H1 (cell line): ENCODE measurements around the gene WDR1. TPM values are rescaled to one million over a fixed set of nuclear protein-coding genes. Genes with fewer than 3 reads are reported as not detected.
A peak's percentile ranks its signal among the peaks of the same experiment; 100 is the strongest.

Experiments
- CTCF ChIA-PET: fragments of 300-600 bp; sonication (Branson Sonifier 250); formaldehyde crosslinking; loops from one replicate; lab custom pipeline; 2021; ENCODE audit not compliant: partially characterized antibody; lab: Charles Lee
- POLR2A ChIA-PET: fragments of 300-600 bp; sonication (Branson Sonifier 250); formaldehyde crosslinking; loops from one replicate; lab custom pipeline; 2021; ENCODE audit warnings: inconsistent platforms; ENCODE audit not compliant: partially characterized antibody; lab: Charles Lee
- DNase-seq, 2 experiments: peaks; one replicate each; pipeline versions ENCODE4 v3.0.0 to v3.0.0-alpha.2; 2010 to 2022; ENCODE audit warnings: low spot score in 2 of 2, low read depth in 1 of 2, mixed read lengths in 1 of 2
- FAIRE-seq: peaks from 2 replicates; lab custom pipeline; 2011; peaks lifted over from hg19 to GRCh38; lab: Jason Lieb, UNC
- H2AFZ ChIP-seq: 2 replicates; pipeline ENCODE4 v1.8.1; 2012; ENCODE audit warnings: low read length, inconsistent platforms
- H2AK5ac ChIP-seq: 2 replicates; pipeline ENCODE4 v1.6.1; 2013; ENCODE audit warnings: low read depth, low read length
- H2BK120ac ChIP-seq: replicated peaks from 2 replicates; pipeline ENCODE3; 2013; ENCODE audit warnings: low read depth, low read length, inconsistent platforms
- H2BK12ac ChIP-seq: 2 replicates; pipeline ENCODE4 v1.6.1; 2013; ENCODE audit warnings: low read depth, low read length
- H2BK15ac ChIP-seq: 2 replicates; pipeline ENCODE4 v1.6.1; 2013; ENCODE audit warnings: low read length
- H2BK20ac ChIP-seq: 2 replicates; pipeline ENCODE4 v1.6.1; 2013; ENCODE audit warnings: low read length
- H2BK5ac ChIP-seq: 2 replicates; pipeline ENCODE4 v1.6.1; 2013; ENCODE audit warnings: low read depth, low read length
- H3K14ac ChIP-seq: 2 replicates; pipeline ENCODE4 v1.6.1; 2013; ENCODE audit warnings: inconsistent platforms; ENCODE audit not compliant: insufficient read length
- H3K18ac ChIP-seq: 2 replicates; pipeline ENCODE4 v1.6.1; 2013; ENCODE audit warnings: low read length; ENCODE audit errors: extremely low read depth
- H3K23ac ChIP-seq: 2 replicates; pipeline ENCODE4 v1.6.1; 2013; ENCODE audit warnings: inconsistent platforms; ENCODE audit not compliant: insufficient read length
- H3K23me2 ChIP-seq: 2 replicates; pipeline ENCODE4 v1.6.1; 2013; ENCODE audit warnings: low read depth, low read length
- H3K27ac ChIP-seq: 2 replicates; pipeline ENCODE4 v1.6.1; 2011; ENCODE audit warnings: low read depth, low read length, inconsistent platforms
- H3K27me3 ChIP-seq, 4 experiments: replicated peaks in 1 of 4; 1 replicate in 1 of 4; 2 replicates in 3 of 4; pipeline versions ENCODE4 v1.6.1 to v1.8.1; 2011 to 2013; ENCODE audit warnings: low read length in 3 of 4, mild to moderate bottlenecking in 3 of 4, inconsistent platforms in 2 of 4, mixed read lengths in 2 of 4, moderate library complexity in 1 of 4; ENCODE audit not compliant: control insufficient read depth in 3 of 4, insufficient read depth in 3 of 4; ENCODE audit errors: extremely low read depth in 1 of 4
- H3K36me3 ChIP-seq, 4 experiments: 2 replicates each; pipeline versions ENCODE4 v1.6.1 to v1.8.1; 2011 to 2013; ENCODE audit warnings: mild to moderate bottlenecking in 4 of 4, low read length in 3 of 4, moderate library complexity in 2 of 4, control low read depth in 1 of 4, inconsistent platforms in 1 of 4; ENCODE audit not compliant: insufficient read depth in 4 of 4, control insufficient read depth in 2 of 4
- H3K4ac ChIP-seq: replicated peaks from 2 replicates; pipeline ENCODE3; 2013; ENCODE audit warnings: low read length, low read depth, mixed read lengths, inconsistent platforms; ENCODE audit not compliant: insufficient read length
- H3K4me1 ChIP-seq, 4 experiments: replicated peaks in 1 of 4; 1 replicate in 1 of 4; 2 replicates in 3 of 4; pipeline versions ENCODE4 v1.6.1 to v1.8.1; 2011 to 2013; ENCODE audit warnings: low read length in 3 of 4, inconsistent platforms in 2 of 4, mixed read lengths in 1 of 4; ENCODE audit not compliant: insufficient read depth in 4 of 4, control insufficient read depth in 3 of 4
- H3K4me2 ChIP-seq, 2 experiments: 2 replicates each; pipeline versions ENCODE4 v1.6.1 to v1.8.1; 2011 to 2013; ENCODE audit warnings: low read depth in 2 of 2, low read length in 2 of 2, control low read depth in 1 of 2, inconsistent platforms in 1 of 2, mild to moderate bottlenecking in 1 of 2; ENCODE audit not compliant: insufficient read depth in 1 of 2
- H3K4me3 ChIP-seq, 4 experiments: fragments of 200-600, 300-600 bp in 1 of 4; sonication (generic), shearing (Covaris generic), sonication (Bioruptor Twin) in 1 of 4; 2 replicates each; pipeline versions ENCODE4 v1.5.1 to v1.8.1; 2011 to 2016; ENCODE audit warnings: low read length in 4 of 4, low read depth in 3 of 4, control low read depth in 2 of 4, inconsistent platforms in 2 of 4, mild to moderate bottlenecking in 2 of 4, mixed read lengths in 1 of 4, moderate library complexity in 1 of 4; ENCODE audit not compliant: insufficient read depth in 2 of 4; ENCODE audit errors: extremely low read depth in 1 of 4
- H3K56ac ChIP-seq: replicated peaks from 2 replicates; pipeline ENCODE3; 2013; ENCODE audit warnings: low read depth, mild to moderate bottlenecking, mixed read lengths, low read length, inconsistent platforms; ENCODE audit not compliant: insufficient read length
- H3K79me1 ChIP-seq: 2 replicates; pipeline ENCODE4 v1.6.1; 2013; ENCODE audit warnings: low read depth, low read length, control low read depth
- H3K79me2 ChIP-seq, 2 experiments: 2 replicates each; pipeline versions ENCODE4 v1.6.1 to v1.8.1; 2012 to 2013; ENCODE audit warnings: low read length in 2 of 2, mild to moderate bottlenecking in 2 of 2, inconsistent platforms in 1 of 2; ENCODE audit not compliant: insufficient read depth in 2 of 2, control insufficient read depth in 1 of 2
- H3K9ac ChIP-seq, 4 experiments: replicated peaks in 1 of 4; 1 replicate in 1 of 4; 2 replicates in 3 of 4; pipeline versions ENCODE4 v1.6.1 to v1.8.1; 2011 to 2013; ENCODE audit warnings: low read depth in 3 of 4, low read length in 3 of 4, control low read depth in 2 of 4, mild to moderate bottlenecking in 2 of 4, moderate library complexity in 2 of 4, inconsistent platforms in 1 of 4; ENCODE audit errors: extremely low read depth in 1 of 4
- H3K9me3 ChIP-seq, 2 experiments: 2 replicates each; pipeline versions ENCODE4 v1.6.1 to v1.8.1; 2012 to 2013; ENCODE audit warnings: mild to moderate bottlenecking in 2 of 2, moderate library complexity in 2 of 2, control low read depth in 1 of 2, inconsistent platforms in 1 of 2, low read depth in 1 of 2, low read length in 1 of 2, mixed read lengths in 1 of 2; ENCODE audit not compliant: insufficient read depth in 2 of 2
- H4K20me1 ChIP-seq, 2 experiments: replicated peaks in 1 of 2; 2 replicates each; pipeline versions ENCODE3 to v1.8.1; 2011 to 2013; ENCODE audit warnings: inconsistent platforms in 2 of 2, low read length in 2 of 2, mild to moderate bottlenecking in 1 of 2; ENCODE audit not compliant: insufficient read depth in 2 of 2, control insufficient read depth in 1 of 2
- H4K5ac ChIP-seq: 2 replicates; pipeline ENCODE4 v1.6.1; 2013; ENCODE audit warnings: low read length, low read depth, mixed read lengths, inconsistent platforms; ENCODE audit not compliant: insufficient read length
- H4K8ac ChIP-seq: 2 replicates; pipeline ENCODE4 v1.8.0; 2013; ENCODE audit warnings: mild to moderate bottlenecking, moderate library complexity, low read length, inconsistent platforms; ENCODE audit not compliant: insufficient read depth; ENCODE audit errors: extremely low read depth
- H4K91ac ChIP-seq: replicated peaks from 2 replicates; pipeline ENCODE3; 2013; ENCODE audit warnings: low read length, mixed read lengths, inconsistent platforms; ENCODE audit not compliant: insufficient read length
- GTF2F1 ChIP-seq: IDR thresholded peaks from 2 replicates; pipeline ENCODE4 v1.6.1; 2012; ENCODE audit warnings: low read depth, low read length, improper control_type of control experiment, borderline replicate concordance
- HDAC6 ChIP-seq: IDR thresholded peaks from one replicate; pipeline ENCODE4 v1.7.1; 2012; ENCODE audit warnings: low read depth, mild to moderate bottlenecking, inconsistent platforms, low read length, moderate library complexity
- KDM5A ChIP-seq: fragments of 200-600 bp; IDR thresholded peaks from 2 replicates; pipeline ENCODE4 v1.7.1; 2012; ENCODE audit warnings: mild to moderate bottlenecking, low read length, inconsistent platforms, mixed read lengths
- POLR2A ChIP-seq, 2 experiments: IDR thresholded peaks; 1 replicate in 1 of 2; 2 replicates in 1 of 2; pipeline ENCODE4 v1.6.1; 2011; ENCODE audit warnings: low read depth in 2 of 2, low read length in 2 of 2, mild to moderate bottlenecking in 2 of 2; ENCODE audit errors: control extremely low read depth in 1 of 2
- POLR2AphosphoS5 ChIP-seq: IDR thresholded peaks from 2 replicates; pipeline ENCODE4 v1.6.1; 2011; ENCODE audit warnings: low read depth, low read length
- POU5F1 ChIP-seq: IDR thresholded peaks from 2 replicates; pipeline ENCODE4 v1.6.1; 2011; ENCODE audit warnings: low read depth, mild to moderate bottlenecking, low read length, moderate library complexity
- RBBP5 ChIP-seq: IDR thresholded peaks from 2 replicates; pipeline ENCODE4 v1.7.1; 2012; ENCODE audit warnings: low read depth, mild to moderate bottlenecking, inconsistent platforms, low read length, moderate library complexity, borderline replicate concordance
- RFX5 ChIP-seq: IDR thresholded peaks from 2 replicates; pipeline ENCODE4 v1.6.1; 2011; ENCODE audit warnings: low read depth, low read length, improper control_type of control experiment, borderline replicate concordance
- RNF2 ChIP-seq: fragments of 200-900, 300-1000 bp; sonication (generic); IDR thresholded peaks from 2 replicates; pipeline ENCODE4 v1.7.1; 2016; ENCODE audit warnings: borderline replicate concordance, low read depth, mild to moderate bottlenecking, antibody characterized with exemption, low read length; ENCODE audit not compliant: poor library complexity, severe bottlenecking; ENCODE audit errors: missing control alignments
- SIN3A ChIP-seq, 2 experiments: IDR thresholded peaks in 1 of 2; conservative IDR thresholded peaks in 1 of 2; 2 replicates each; pipeline ENCODE4 v1.6.1; 2011 to 2012; ENCODE audit warnings: low read length in 2 of 2, improper control_type of control experiment in 1 of 2, low read depth in 1 of 2, mild to moderate bottlenecking in 1 of 2
- WGBS, 2 experiments: shearing (Covaris generic) in 1 of 2; methylation state at CpG; one replicate each; pipeline versions ENCODE4 v1.1.6 to v1.1.7; 2013 to 2015; ENCODE audit warnings: low lambda C conversion rate in 2 of 2, mixed read lengths in 2 of 2, inconsistent platforms in 1 of 2, low coverage in 1 of 2, missing lambda C conversion rate in 1 of 2; ENCODE audit not compliant: insufficient replicate concordance in 2 of 2, insufficient coverage in 1 of 2, insufficient read length in 1 of 2; ENCODE audit errors: extremely low coverage in 1 of 2, missing lambda C conversion rate in 1 of 2; 5-methylcytosine and 5-hydroxymethylcytosine counted together
- polyA plus RNA-seq, 7 experiments: library from polyadenylated mRNA; depleted of rRNA in 3 of 7; stranded (reverse) in 5 of 7; unstranded in 2 of 7; fragments of >200 nt in 5 of 7; fragments of 200-250 nt in 2 of 7; gene quantifications; 1 replicate in 5 of 7; 2 replicates in 1 of 7; 4 replicates in 1 of 7; pipeline versions ENCODE4 v1.2.1 to v1.2.3, GENCODE V29; 2011 to 2013; ENCODE audit warnings: missing spikeins in 2 of 7, mixed read lengths in 2 of 7
- total RNA-seq: library from RNA; stranded (reverse); fragmentation: NEBNext Ultra II Directional; extraction: Animal tissue kit (Norgen Biotek cat#: 25700); gene quantifications from 2 replicates; pipeline ENCODE4 v1.2.1, GENCODE V29; 2021

The WDR1 gene
- total and polyA plus RNA-seq, 2 of the 8 experiments (the other 6 are each of a cell fraction or from before 2014, with no cell fraction given): 315 to 377 TPM

- Histone ChIP-seq H3K4ac (no peak overlapping the region), H3K4me2 (peak overlapping the region in 1 of 2 experiments; percentile 8; a peak in 1 of 4 replicates), H3K23ac (no peak overlapping the region), H2AK5ac (no peak overlapping the region), H4K20me1 (peaks cover 48 to 63% of the 10 kb centered on the region in 2 experiments), H3K27ac (no peak overlapping the region), H3K4me1 (peaks cover 11 to 50% (median 22%) of the 10 kb centered on the region in 4 experiments), H2BK120ac (no peak overlapping the region), H3K9me3 (no peaks in the 10 kb centered on the region), H3K36me3 (peaks cover 17 to 63% (median 36%) of the 10 kb centered on the region in 4 experiments), H2AFZ (no peak overlapping the region), H3K79me1 (peaks cover 48% of the 10 kb centered on the region), H3K18ac (no peak overlapping the region), H3K4me3 (no peak overlapping the region), H2BK12ac (no peak overlapping the region), H2BK15ac (no peak overlapping the region), H2BK5ac (no peak overlapping the region; the same call in 1 of the 2 replicates), H3K79me2 (peaks cover 51 to 100% of the 10 kb centered on the region in 2 experiments), H3K23me2 (no peaks in the 10 kb centered on the region), H3K56ac (no peak overlapping the region), H4K5ac (no peak overlapping the region), H3K14ac (no peak overlapping the region), H4K8ac (no peak overlapping the region), H2BK20ac (no peak overlapping the region), H3K9ac (no peak overlapping the region; a peak in 1 of 7 replicates), H4K91ac (no peak overlapping the region), H3K27me3 (no peaks in the 10 kb centered on the region)
- TF ChIP-seq HDAC6 (no peak), GTF2F1 (no peak), RBBP5 (no peak), POLR2AphosphoS5 (peak; percentile 76; the same call in 1 of the 2 replicates), SIN3A (conservative IDR thresholded peaks at IDR 0.05 in 1 of 2, IDR thresholded peaks at IDR 0.05 in 1 of 2; ENCODE audit: low read depth in 1 of 2, low read length in 2 of 2) (no peak), RFX5 (no peak), POLR2A (IDR thresholded peaks at IDR 0.05; ENCODE audit: control extremely low read depth in 1 of 2, low read depth in 2 of 2, low read length in 2 of 2) (peak in 1 of 2 experiments; percentile 42; a peak in 1 of 3 replicates), RNF2 (no peak), KDM5A (no peak), POU5F1 (no peak)
- CTCF ChIA-PET: interaction anchor here (0.9 kb wide), 1 partner anchor 193 kb away, joined by 3 read pairs; no protein-coding TSS in a partner anchor
- FAIRE-seq (no peak), DNase-seq (no peak)
- WGBS, 2 experiments: 92% methylated on average over 17 of the region's 17 CpGs; no CpG with 5 or more reads in 1 of the 2 experiments
- POLR2A ChIA-PET: interaction anchor here (0.6 to 13.7 kb wide), 7 partner anchors 10 to 341 kb away, joined by 3 to 197 read pairs (median 3); partner anchors contain the start of gene WDR1
Measured at GRCh38 chr4:10108818-10109783, 7.5 kb downstream of the WDR1 start.
